Brain microvascular endothelial cell (primary cell): ENCODE measurements around the gene TIMM13.
"Not testable (repeated sequence)": the region's sequence is repeated elsewhere in the genome, so short reads cannot be mapped to it uniquely, and the experiment has no call there.

ENCODE experiments used
- DNase-seq: peaks from one replicate; pipeline ENCODE4 v3.0.0-alpha.2; 2020
- H3K27ac ChIP-seq: fragments of 250-450 bp; sonication (Bioruptor Pico); 2 replicates; pipeline ENCODE4 v1.5.1; 2020; ENCODE audit warnings: mild to moderate bottlenecking, moderate library complexity
- H3K27me3 ChIP-seq: fragments of 250-450 bp; sonication (Bioruptor Pico); replicated peaks from 2 replicates; pipeline ENCODE4 v1.5.1; 2020; ENCODE audit warnings: mild to moderate bottlenecking
- H3K36me3 ChIP-seq: fragments of 250-450 bp; sonication (Bioruptor Pico); replicated peaks from 2 replicates; pipeline ENCODE4 v1.5.1; 2020; ENCODE audit warnings: mild to moderate bottlenecking
- H3K4me3 ChIP-seq: 2 replicates; pipeline ENCODE4 v1.5.1; 2011; ENCODE audit warnings: low read depth, mild to moderate bottlenecking, control low read depth, low read length, moderate library complexity
- CTCF ChIP-seq: IDR thresholded peaks from 2 replicates; pipeline ENCODE4 v1.5.1; 2011; ENCODE audit warnings: low read depth, mild to moderate bottlenecking, moderate library complexity, low read length, control low read depth, inconsistent platforms; ENCODE audit errors: missing control alignments
- in situ Hi-C: cut with HindIII; loops from 2 replicates; pipeline ENCODE4 v1.10.0; 2017; ENCODE audit warnings: low sequenced_read_pairs, low pct_ligation_motif_present

The TIMM13 gene

GRCh38 chr19:2410023-2410422, 17.4 kb downstream of the TIMM13 start:
- in situ Hi-C loops = no loop called here

GRCh38 chr19:2409352-2409912, 18.0 kb downstream of the TIMM13 start:
- Histone ChIP-seq H3K27ac (no peak overlapping the region), H3K27me3 (no peaks in the 10 kb centered on the region), H3K36me3 (no peaks in the 10 kb centered on the region), H3K4me3 (no peak overlapping the region)
- in situ Hi-C loops = no loop called here
- DNase-seq = no peak
- no peak for TF ChIP-seq CTCF

More at GRCh38 chr19:2410023-2410422, 17.4 kb downstream of the TIMM13 start:
- Histone ChIP-seq H3K4me3 (no peak overlapping the region), H3K36me3 (no peaks in the 10 kb centered on the region), H3K27me3 (no peaks in the 10 kb centered on the region), H3K27ac (no peak overlapping the region)
- TF ChIP-seq CTCF = no peak
- DNase-seq = no peak

- no peak overlapping the region for H3K4me3 ChIP-seq
- in situ Hi-C loops = no loop called here
- H3K27me3 ChIP-seq = no peaks in the 10 kb centered on the region
- no peak overlapping the region for H3K27ac ChIP-seq
- H3K36me3 ChIP-seq = no peaks in the 10 kb centered on the region
- TF ChIP-seq CTCF = no peak
- no peak for DNase-seq
Observed at GRCh38 chr19:2408247-2408646, 19.1 kb downstream of the TIMM13 start.

GRCh38 chr19:2399582-2399981, 27.8 kb downstream of the TIMM13 start:
- TF ChIP-seq CTCF = no peak
- DNase-seq = no peak
- no peaks in the 10 kb centered on the region for H3K36me3 ChIP-seq
- no peaks in the 10 kb centered on the region for H3K27me3 ChIP-seq
- in situ Hi-C loops = no loop called here
- H3K27ac ChIP-seq = no peak overlapping the region
- no peak overlapping the region for H3K4me3 ChIP-seq

GRCh38 chr19:2398735-2399305, 28.6 kb downstream of the TIMM13 start:
- Histone ChIP-seq H3K36me3 (no peaks in the 10 kb centered on the region), H3K4me3 (no peak overlapping the region), H3K27me3 (no peaks in the 10 kb centered on the region), H3K27ac (no peak overlapping the region)
- no peak for DNase-seq
- no peak for TF ChIP-seq CTCF
- in situ Hi-C loops = no loop called here

GRCh38 chr19:2397173-2397572, 30.2 kb downstream of the TIMM13 start:
- H3K36me3 ChIP-seq, H3K27me3 ChIP-seq, in situ Hi-C loops, H3K27ac ChIP-seq, DNase-seq, H3K4me3 ChIP-seq: not testable (repeated sequence)

- H3K27me3 ChIP-seq, H3K36me3 ChIP-seq, H3K4me3 ChIP-seq, DNase-seq, H3K27ac ChIP-seq, in situ Hi-C loops: not testable (repeated sequence)
Observed at GRCh38 chr19:2395293-2395829, 32.0 kb downstream of the TIMM13 start.
